ENCODE results near the gene ITGAE.
"Not testable (repeated sequence)": the region's sequence is repeated elsewhere in the genome, so short reads cannot be mapped to it uniquely, and the experiment has no call there.

Gene ITGAE

GRCh38 chr17:3723556-3724377 lies 77.2 kb downstream of the ITGAE start, which contains the start of gene HASPIN:
Gene HASPIN, plus strand, starts transcription at chr17:3723903. Its CDS starts 33 bp downstream, at chr17:3723936.
- peak within 1 kb of the TSS; percentile 83 to 85 for H3K9ac ChIP-seq (ENCODE audit: low read depth in 1 of 2, low read length in 2 of 2)
- H3K4me1 ChIP-seq (ENCODE audit: control insufficient read depth in 2 of 2, insufficient read depth in 2 of 2, low read length in 2 of 2), result peaks cover 18 to 21% of the 10 kb centered on the region in 2 donors
- no peaks in the 10 kb centered on the region for H3K9me3 ChIP-seq (ENCODE audit: control insufficient read depth in 2 of 2, low read length in 2 of 2)
- peak within 1 kb of the TSS; percentile 78 to 88 for H3K4me3 ChIP-seq (ENCODE audit: low read length in 2 of 2)
- H3K27ac ChIP-seq (ENCODE audit: low read depth in 2 of 2, low read length in 2 of 2), result peak within 1 kb of the TSS; percentile 73 to 89
- H3K27me3 ChIP-seq (ENCODE audit: control insufficient read depth in 2 of 2, insufficient read depth in 2 of 2, low read length in 2 of 2), result no peaks in the 10 kb centered on the region
- H3K36me3 ChIP-seq (ENCODE audit: control insufficient read depth in 2 of 2, insufficient read depth in 2 of 2, low read length in 2 of 2), result peaks cover 0 to 4% of the 10 kb centered on the region in 2 donors

- Histone ChIP-seq H3K4me3 (ENCODE audit: low read length in 2 of 2) (peak overlapping the region; percentile 78 to 88), H3K27ac (ENCODE audit: low read depth in 2 of 2, low read length in 2 of 2) (peak overlapping the region; percentile 73 to 89), H3K9ac (ENCODE audit: low read depth in 1 of 2, low read length in 2 of 2) (peak overlapping the region; percentile 83 to 85), H3K9me3 (ENCODE audit: control insufficient read depth in 2 of 2, low read length in 2 of 2) (no peaks in the 10 kb centered on the region), H3K36me3 (ENCODE audit: control insufficient read depth in 2 of 2, insufficient read depth in 2 of 2, low read length in 2 of 2) (peaks cover 4 to 6% of the 10 kb centered on the region in 2 donors), H3K27me3 (ENCODE audit: control insufficient read depth in 2 of 2, insufficient read depth in 2 of 2, low read length in 2 of 2) (no peaks in the 10 kb centered on the region), H3K4me1 (ENCODE audit: control insufficient read depth in 2 of 2, insufficient read depth in 2 of 2, low read length in 2 of 2) (peaks cover 18 to 21% of the 10 kb centered on the region in 2 donors)
These were observed 77.8 kb downstream of the ITGAE start for GRCh38 chr17:3723188-3723555.

- peak overlapping the region; percentile 83 to 85 for H3K9ac ChIP-seq (ENCODE audit: low read depth in 1 of 2, low read length in 2 of 2)
- peaks cover 8 to 11% of the 10 kb centered on the region in 2 donors for H3K36me3 ChIP-seq (ENCODE audit: control insufficient read depth in 2 of 2, insufficient read depth in 2 of 2, low read length in 2 of 2)
- H3K27me3 ChIP-seq (ENCODE audit: control insufficient read depth in 2 of 2, insufficient read depth in 2 of 2, low read length in 2 of 2), result no peaks in the 10 kb centered on the region
- H3K9me3 ChIP-seq (ENCODE audit: control insufficient read depth in 2 of 2, low read length in 2 of 2), result no peaks in the 10 kb centered on the region
- no peak overlapping the region for H3K27ac ChIP-seq (ENCODE audit: low read depth in 2 of 2, low read length in 2 of 2)
- H3K4me3 ChIP-seq (ENCODE audit: low read length in 2 of 2), result peak overlapping the region; percentile 78 to 88
- peaks cover 18 to 21% of the 10 kb centered on the region in 2 donors for H3K4me1 ChIP-seq (ENCODE audit: control insufficient read depth in 2 of 2, insufficient read depth in 2 of 2, low read length in 2 of 2)
These were observed 78.3 kb downstream of the ITGAE start for GRCh38 chr17:3722716-3723115.

- H3K27ac ChIP-seq (ENCODE audit: low read depth in 2 of 2, low read length in 2 of 2), result no peak overlapping the region
- H3K9ac ChIP-seq (ENCODE audit: low read depth in 1 of 2, low read length in 2 of 2), result no peak overlapping the region
- H3K4me3 ChIP-seq (ENCODE audit: low read length in 2 of 2), result no peak overlapping the region
- peaks cover 38 to 39% of the 10 kb centered on the region in 2 donors for H3K36me3 ChIP-seq (ENCODE audit: control insufficient read depth in 2 of 2, insufficient read depth in 2 of 2, low read length in 2 of 2)
- H3K9me3 ChIP-seq (ENCODE audit: control insufficient read depth in 2 of 2, low read length in 2 of 2), result no peaks in the 10 kb centered on the region
- H3K27me3 ChIP-seq (ENCODE audit: control insufficient read depth in 2 of 2, insufficient read depth in 2 of 2, low read length in 2 of 2), result no peaks in the 10 kb centered on the region
- peaks cover 14 to 16% of the 10 kb centered on the region in 2 donors for H3K4me1 ChIP-seq (ENCODE audit: control insufficient read depth in 2 of 2, insufficient read depth in 2 of 2, low read length in 2 of 2)
These were observed 81.7 kb downstream of the ITGAE start for GRCh38 chr17:3719265-3719664.

GRCh38 chr17:3718201-3718600 lies 82.8 kb downstream of the ITGAE start:
- Histone ChIP-seq H3K27me3 (ENCODE audit: control insufficient read depth in 2 of 2, insufficient read depth in 2 of 2, low read length in 2 of 2) (no peaks in the 10 kb centered on the region), H3K9me3 (ENCODE audit: control insufficient read depth in 2 of 2, low read length in 2 of 2) (no peaks in the 10 kb centered on the region), H3K4me1 (ENCODE audit: control insufficient read depth in 2 of 2, insufficient read depth in 2 of 2, low read length in 2 of 2) (peaks cover 10 to 13% of the 10 kb centered on the region in 2 donors), H3K27ac (ENCODE audit: low read depth in 2 of 2, low read length in 2 of 2) (no peak overlapping the region), H3K9ac (ENCODE audit: low read depth in 1 of 2, low read length in 2 of 2) (no peak overlapping the region), H3K4me3 (ENCODE audit: low read length in 2 of 2) (no peak overlapping the region), H3K36me3 (ENCODE audit: control insufficient read depth in 2 of 2, insufficient read depth in 2 of 2, low read length in 2 of 2) (peaks cover 38 to 39% of the 10 kb centered on the region in 2 donors)

GRCh38 chr17:3715296-3715695 lies 85.7 kb downstream of the ITGAE start:
- Histone ChIP-seq H3K9ac (ENCODE audit: low read depth in 1 of 2, low read length in 2 of 2) (no peak overlapping the region), H3K36me3 (ENCODE audit: control insufficient read depth in 2 of 2, insufficient read depth in 2 of 2, low read length in 2 of 2) (peaks cover 38 to 39% of the 10 kb centered on the region in 2 donors), H3K27me3 (ENCODE audit: control insufficient read depth in 2 of 2, insufficient read depth in 2 of 2, low read length in 2 of 2) (no peaks in the 10 kb centered on the region), H3K27ac (ENCODE audit: low read depth in 2 of 2, low read length in 2 of 2) (no peak overlapping the region), H3K4me3 (ENCODE audit: low read length in 2 of 2) (no peak overlapping the region), H3K9me3 (ENCODE audit: control insufficient read depth in 2 of 2, low read length in 2 of 2) (no peaks in the 10 kb centered on the region), H3K4me1 (ENCODE audit: control insufficient read depth in 2 of 2, insufficient read depth in 2 of 2, low read length in 2 of 2) (peaks cover 2 to 4% of the 10 kb centered on the region in 2 donors)

- no peaks in the 10 kb centered on the region for H3K4me1 ChIP-seq (ENCODE audit: control insufficient read depth in 2 of 2, insufficient read depth in 2 of 2, low read length in 2 of 2)
- H3K4me3 ChIP-seq (ENCODE audit: low read length in 2 of 2), result no peak overlapping the region
- H3K9me3 ChIP-seq (ENCODE audit: control insufficient read depth in 2 of 2, low read length in 2 of 2), result no peaks in the 10 kb centered on the region
- no peak overlapping the region for H3K9ac ChIP-seq (ENCODE audit: low read depth in 1 of 2, low read length in 2 of 2)
- no peak overlapping the region for H3K27ac ChIP-seq (ENCODE audit: low read depth in 2 of 2, low read length in 2 of 2)
- H3K36me3 ChIP-seq (ENCODE audit: control insufficient read depth in 2 of 2, insufficient read depth in 2 of 2, low read length in 2 of 2), result peaks cover 30 to 33% of the 10 kb centered on the region in 2 donors
- no peaks in the 10 kb centered on the region for H3K27me3 ChIP-seq (ENCODE audit: control insufficient read depth in 2 of 2, insufficient read depth in 2 of 2, low read length in 2 of 2)
These were observed 88.1 kb downstream of the ITGAE start for GRCh38 chr17:3712811-3713463.

- Histone ChIP-seq H3K27ac (ENCODE audit: low read depth in 2 of 2, low read length in 2 of 2) (peak overlapping the region in 1 of 2 donors; percentile 24), H3K27me3 (ENCODE audit: control insufficient read depth in 2 of 2, insufficient read depth in 2 of 2, low read length in 2 of 2) (no peaks in the 10 kb centered on the region), H3K9me3 (ENCODE audit: control insufficient read depth in 2 of 2, low read length in 2 of 2) (no peaks in the 10 kb centered on the region), H3K4me3 (ENCODE audit: low read length in 2 of 2) (no peak overlapping the region), H3K9ac (ENCODE audit: low read depth in 1 of 2, low read length in 2 of 2) (no peak overlapping the region), H3K36me3 (ENCODE audit: control insufficient read depth in 2 of 2, insufficient read depth in 2 of 2, low read length in 2 of 2) (peaks cover 13 to 15% of the 10 kb centered on the region in 2 donors), H3K4me1 (ENCODE audit: control insufficient read depth in 2 of 2, insufficient read depth in 2 of 2, low read length in 2 of 2) (no peaks in the 10 kb centered on the region)
These were observed 90.0 kb downstream of the ITGAE start for GRCh38 chr17:3710951-3711383.

GRCh38 chr17:3708366-3708765 lies 92.6 kb downstream of the ITGAE start:
- Histone ChIP-seq H3K9me3 (ENCODE audit: control insufficient read depth in 2 of 2, low read length in 2 of 2) (no peaks in the 10 kb centered on the region), H3K27ac (ENCODE audit: low read depth in 2 of 2, low read length in 2 of 2) (no peak overlapping the region), H3K9ac (ENCODE audit: low read depth in 1 of 2, low read length in 2 of 2) (no peak overlapping the region), H3K36me3 (ENCODE audit: control insufficient read depth in 2 of 2, insufficient read depth in 2 of 2, low read length in 2 of 2) (no peaks in the 10 kb centered on the region), H3K4me3 (ENCODE audit: low read length in 2 of 2) (no peak overlapping the region), H3K4me1 (ENCODE audit: control insufficient read depth in 2 of 2, insufficient read depth in 2 of 2, low read length in 2 of 2) (no peaks in the 10 kb centered on the region), H3K27me3 (ENCODE audit: control insufficient read depth in 2 of 2, insufficient read depth in 2 of 2, low read length in 2 of 2) (no peaks in the 10 kb centered on the region)

GRCh38 chr17:3705718-3705984 lies 95.3 kb downstream of the ITGAE start:
- H3K27ac ChIP-seq (ENCODE audit: low read depth in 2 of 2, low read length in 2 of 2); H3K9me3 ChIP-seq (ENCODE audit: control insufficient read depth in 2 of 2, low read length in 2 of 2): not testable (repeated sequence)

More at GRCh38 chr17:3705718-3705984, 95.3 kb downstream of the ITGAE start:
- not testable (repeated sequence) for H3K36me3 ChIP-seq (ENCODE audit: control insufficient read depth in 2 of 2, insufficient read depth in 2 of 2, low read length in 2 of 2); H3K27me3 ChIP-seq (ENCODE audit: control insufficient read depth in 2 of 2, insufficient read depth in 2 of 2, low read length in 2 of 2); H3K4me1 ChIP-seq (ENCODE audit: control insufficient read depth in 2 of 2, insufficient read depth in 2 of 2, low read length in 2 of 2); H3K9ac ChIP-seq (ENCODE audit: low read depth in 1 of 2, low read length in 2 of 2); H3K4me3 ChIP-seq (ENCODE audit: low read length in 2 of 2)
